ENCODE data around the gene RNF43. TPM values are rescaled to one million over a fixed set of nuclear protein-coding genes. Genes with fewer than 3 reads are reported as not detected.
"Not testable (repeated sequence)": the region's sequence is repeated elsewhere in the genome, so short reads cannot be mapped to it uniquely, and the experiment has no call there.

The RNF43 gene
- total RNA-seq, 1 donor from 2014 or later, result not detected

- H4K20me1 ChIP-seq (ENCODE audit: low read depth), result no peaks in the 10 kb centered on the region
- H3K9me3 ChIP-seq (ENCODE audit: low read depth), result no peaks in the 10 kb centered on the region
- peaks cover 17% of the 10 kb centered on the region for H3F3A ChIP-seq (ENCODE audit: low read depth)
- no peak overlapping the region for H3K4me2 ChIP-seq
- H3K4me3 Mint-ChIP-seq, result no peak overlapping the region
- no peaks in the 10 kb centered on the region for H3K27me3 Mint-ChIP-seq (ENCODE audit: insufficient read depth, low read depth)
- peak overlapping the region; percentile 44 for H2AFZ ChIP-seq (replicated peaks)
- peaks cover 53% of the 10 kb centered on the region for H3K4me1 Mint-ChIP-seq
- no peak for TF ChIP-seq EZH2phosphoT487 (IDR thresholded peaks at IDR 0.05)
- no peak for TF ChIP-seq CTCF (IDR thresholded peaks at IDR 0.05)
- no peak for TF ChIP-seq EZH2 (IDR thresholded peaks at IDR 0.05)
- H3K36me3 Mint-ChIP-seq, result peaks cover 7% of the 10 kb centered on the region
- no peak overlapping the region for H3K27ac Mint-ChIP-seq
- peaks cover 5% of the 10 kb centered on the region for H3K27me3 ChIP-seq
- no peaks in the 10 kb centered on the region for H3K36me3 ChIP-seq
- H3K9ac ChIP-seq, result no peak overlapping the region
- H3K4me3 ChIP-seq, result no peak overlapping the region
- DNase-seq (ENCODE audit: low spot score), result no peak
- H3K79me2 ChIP-seq (ENCODE audit: low read depth), result no peaks in the 10 kb centered on the region
- peaks cover 21% of the 10 kb centered on the region for H3K4me1 ChIP-seq
- H3K9me3 Mint-ChIP-seq, result no peaks in the 10 kb centered on the region
- no peak overlapping the region for H3K27ac ChIP-seq
Measured at GRCh38 chr17:58398574-58399266, 18.6 kb downstream of the RNF43 start.

- not testable (repeated sequence) for H3K9ac ChIP-seq; H3K79me2 ChIP-seq (ENCODE audit: low read depth); H3K4me3 ChIP-seq; H3K27ac Mint-ChIP-seq; H3K36me3 ChIP-seq; DNase-seq (ENCODE audit: low spot score); H3K27ac ChIP-seq; H3K9me3 ChIP-seq (ENCODE audit: low read depth); H3F3A ChIP-seq (ENCODE audit: low read depth); H3K9me3 Mint-ChIP-seq; H3K4me3 Mint-ChIP-seq; H3K4me2 ChIP-seq; H3K27me3 ChIP-seq; H4K20me1 ChIP-seq (ENCODE audit: low read depth); H3K27me3 Mint-ChIP-seq (ENCODE audit: insufficient read depth, low read depth); H3K4me1 ChIP-seq; H3K36me3 Mint-ChIP-seq; H2AFZ ChIP-seq (replicated peaks)
- peaks cover 40% of the 10 kb centered on the region for H3K4me1 Mint-ChIP-seq
Measured at GRCh38 chr17:58397421-58397820, 19.9 kb downstream of the RNF43 start.

GRCh38 chr17:58396173-58396572 is 21.2 kb downstream of the RNF43 start:
- Histone ChIP-seq H2AFZ (replicated peaks) (peak overlapping the region; percentile 29), H3K27me3 (peaks cover 5% of the 10 kb centered on the region), H3K4me2 (no peak overlapping the region), H3K4me3 (no peak overlapping the region), H4K20me1 (ENCODE audit: low read depth) (no peaks in the 10 kb centered on the region), H3K36me3 (no peaks in the 10 kb centered on the region), H3K79me2 (ENCODE audit: low read depth) (no peaks in the 10 kb centered on the region), H3K9ac (no peak overlapping the region), H3F3A (ENCODE audit: low read depth) (no peaks in the 10 kb centered on the region), H3K9me3 (ENCODE audit: low read depth) (no peaks in the 10 kb centered on the region), H3K27ac (no peak overlapping the region), H3K4me1 (peaks cover 8% of the 10 kb centered on the region)
- Mint-ChIP-seq H3K4me3 (no peak overlapping the region), H3K27me3 (ENCODE audit: insufficient read depth, low read depth) (peaks cover 5% of the 10 kb centered on the region), H3K4me1 (peaks cover 36% of the 10 kb centered on the region), H3K27ac (no peak overlapping the region), H3K9me3 (no peaks in the 10 kb centered on the region), H3K36me3 (peaks cover 5% of the 10 kb centered on the region)
- TF ChIP-seq CTCF (IDR thresholded peaks at IDR 0.05) (no peak), EZH2phosphoT487 (IDR thresholded peaks at IDR 0.05) (no peak), EZH2 (IDR thresholded peaks at IDR 0.05) (no peak)
- no peak for DNase-seq (ENCODE audit: low spot score)

- peaks cover 40% of the 10 kb centered on the region for H3K4me1 Mint-ChIP-seq
- no peaks in the 10 kb centered on the region for H3K9me3 Mint-ChIP-seq
- peaks cover 3% of the 10 kb centered on the region for H3K36me3 Mint-ChIP-seq
- Histone ChIP-seq H3K79me2 (ENCODE audit: low read depth) (no peaks in the 10 kb centered on the region), H3K36me3 (no peaks in the 10 kb centered on the region), H4K20me1 (ENCODE audit: low read depth) (no peaks in the 10 kb centered on the region), H3K27ac (no peak overlapping the region), H3K9me3 (ENCODE audit: low read depth) (no peaks in the 10 kb centered on the region), H3K4me3 (no peak overlapping the region), H3K4me1 (peaks cover 14% of the 10 kb centered on the region), H3K4me2 (no peak overlapping the region), H3F3A (ENCODE audit: low read depth) (no peaks in the 10 kb centered on the region), H3K27me3 (peaks cover 5% of the 10 kb centered on the region), H2AFZ (replicated peaks) (no peak overlapping the region), H3K9ac (no peak overlapping the region)
- TF ChIP-seq EZH2 (IDR thresholded peaks at IDR 0.05) (no peak), CTCF (IDR thresholded peaks at IDR 0.05) (no peak), EZH2phosphoT487 (IDR thresholded peaks at IDR 0.05) (no peak)
- DNase-seq (ENCODE audit: low spot score), result no peak
- H3K27ac Mint-ChIP-seq, result no peak overlapping the region
- no peak overlapping the region for H3K4me3 Mint-ChIP-seq
- H3K27me3 Mint-ChIP-seq (ENCODE audit: insufficient read depth, low read depth), result peaks cover 6% of the 10 kb centered on the region
Measured at GRCh38 chr17:58394534-58395223, 22.7 kb downstream of the RNF43 start.

All from neural progenitor cell (in vitro differentiated cells).